Ramos (cell line): Measurements from ENCODE around the gene COL20A1.

Experiments
- in situ Hi-C: fragments of 300-500 bp; cut with MboI; formaldehyde crosslinking; loops from one replicate; pipeline ENCODE4 v1.14.3; 2022; ENCODE audit warnings: low sequenced_read_pairs; ENCODE audit not compliant: unreplicated experiment

COL20A1 gene

GRCh38 chr20:63289311-63290135, 3.5 kb upstream of the COL20A1 start:
- in situ Hi-C loops, result no loop called here

- in situ Hi-C loops, result no loop called here
Measured at GRCh38 chr20:63290136-63290676, 2.8 kb upstream of the COL20A1 start.

- in situ Hi-C loops, result no loop called here
Measured at GRCh38 chr20:63290677-63291472, 2.1 kb upstream of the COL20A1 start.

- in situ Hi-C loops, result no loop called here
Measured at GRCh38 chr20:63291811-63292210, 1.2 kb upstream of the COL20A1 start.

- in situ Hi-C loops, result no loop called here
Measured at GRCh38 chr20:63292292-63292701, 689 bp upstream of the COL20A1 start.

- in situ Hi-C loops, result no loop called here
Measured at GRCh38 chr20:63293456-63293855, 470 bp downstream of the COL20A1 start.

GRCh38 chr20:63293871-63294535, 1.0 kb downstream of the COL20A1 start:
- in situ Hi-C loops, result no loop called here

- in situ Hi-C loops, result no loop called here
Measured at GRCh38 chr20:63294536-63294900, 1.5 kb downstream of the COL20A1 start.

GRCh38 chr20:63295018-63295417, 2.0 kb downstream of the COL20A1 start:
- in situ Hi-C loops, result no loop called here

GRCh38 chr20:63295422-63295821, 2.4 kb downstream of the COL20A1 start:
- in situ Hi-C loops, result no loop called here

GRCh38 chr20:63295846-63296245, 2.9 kb downstream of the COL20A1 start:
- in situ Hi-C loops, result no loop called here

GRCh38 chr20:63296531-63297299, 3.7 kb downstream of the COL20A1 start:
- in situ Hi-C loops, result no loop called here

GRCh38 chr20:63297371-63297781, 4.4 kb downstream of the COL20A1 start:
- in situ Hi-C loops, result no loop called here

- in situ Hi-C loops, result no loop called here
Measured at GRCh38 chr20:63297796-63298572, 5.0 kb downstream of the COL20A1 start.

- in situ Hi-C loops, result no loop called here
Measured at GRCh38 chr20:63298731-63299312, 5.8 kb downstream of the COL20A1 start.

GRCh38 chr20:63301671-63302070, 8.7 kb downstream of the COL20A1 start:
- in situ Hi-C loops, result no loop called here

- in situ Hi-C loops, result no loop called here
Measured at GRCh38 chr20:63303095-63303666, 10.2 kb downstream of the COL20A1 start.

- in situ Hi-C loops, result no loop called here
Measured at GRCh38 chr20:63305393-63305792, 12.4 kb downstream of the COL20A1 start.
